ENCODE measurements around the gene FGF12.
"Not testable (repeated sequence)": the region's sequence is repeated elsewhere in the genome, so short reads cannot be mapped to it uniquely, and the experiment has no call there.

The FGF12 gene

DNA sequence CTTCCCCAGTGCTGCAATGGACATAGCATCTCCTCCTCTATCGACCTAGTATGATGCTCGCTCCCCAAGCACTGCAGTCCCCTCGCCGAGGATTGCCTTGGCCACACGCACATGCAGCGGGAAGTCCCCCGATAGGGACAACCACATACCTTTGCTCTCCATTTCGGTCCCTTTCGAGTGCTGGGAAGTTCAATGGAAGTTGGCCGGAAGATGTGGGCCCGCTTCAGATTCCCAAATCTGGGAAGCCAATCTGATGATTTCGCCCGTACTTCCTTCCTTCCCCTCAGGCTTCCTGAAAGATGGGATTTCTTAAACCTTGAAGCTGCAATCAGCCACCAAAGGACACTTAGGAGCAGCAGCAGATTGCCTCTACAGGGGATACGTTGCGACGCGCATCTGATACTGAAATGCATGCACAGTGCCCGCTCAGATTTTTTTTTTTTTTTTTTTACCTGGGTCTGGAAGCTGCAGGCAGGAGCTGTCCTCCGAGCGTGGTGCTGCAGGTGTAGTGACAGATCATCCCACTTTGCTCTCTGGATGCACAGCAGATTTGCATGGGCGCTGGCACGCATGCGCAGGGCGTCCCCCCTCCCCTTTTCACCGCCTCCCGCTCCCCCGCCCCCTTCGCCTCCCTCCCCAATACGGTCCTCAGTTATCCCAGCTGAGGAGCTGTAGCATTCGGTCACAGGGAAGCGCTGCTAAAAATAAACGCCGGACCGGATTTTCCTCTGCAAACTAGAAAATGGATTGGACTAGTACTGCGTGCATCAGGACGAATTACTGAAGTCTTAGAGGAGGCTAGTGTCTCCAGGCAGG lies at the start of gene FGF12:
Gene FGF12, minus strand, starts transcription at position 510 of the 816 bp plus-strand sequence.
- DNase-seq: no peak

GRCh38 chr3:192774341-192774740 lies 47.0 kb upstream of the FGF12 start:
- not testable (repeated sequence) for DNase-seq

DNA sequence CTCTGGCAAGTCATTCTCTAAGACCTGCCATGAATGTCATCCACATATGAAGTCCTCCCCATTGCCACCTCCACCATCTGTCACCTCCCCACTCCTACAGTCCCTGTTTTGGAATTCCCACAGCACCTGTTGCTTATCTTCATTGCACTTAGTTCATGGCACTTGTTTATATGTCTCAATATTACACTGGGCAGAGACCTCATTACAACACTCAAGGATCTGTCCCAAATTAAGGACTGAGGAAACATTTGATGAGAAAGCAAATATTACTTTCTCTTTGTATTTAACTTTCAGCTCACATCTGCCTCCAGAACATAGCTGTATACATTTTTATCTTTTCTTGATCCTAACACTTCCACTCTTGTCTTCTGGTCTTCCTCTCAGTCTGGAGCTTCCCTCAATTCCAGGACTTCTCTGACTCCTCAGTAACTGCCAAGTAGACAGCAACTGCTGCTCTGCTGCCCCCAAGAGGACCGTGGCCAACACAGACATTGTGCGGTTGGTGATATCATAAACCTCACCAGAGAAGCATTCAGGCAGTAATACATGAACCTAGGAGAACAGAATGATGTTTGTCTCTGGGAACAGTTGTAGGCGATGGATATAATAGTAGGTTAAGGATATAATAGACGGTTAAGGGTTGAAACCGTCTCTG lies 45.0 kb upstream of the FGF12 start:
- no peak for DNase-seq

DNA sequence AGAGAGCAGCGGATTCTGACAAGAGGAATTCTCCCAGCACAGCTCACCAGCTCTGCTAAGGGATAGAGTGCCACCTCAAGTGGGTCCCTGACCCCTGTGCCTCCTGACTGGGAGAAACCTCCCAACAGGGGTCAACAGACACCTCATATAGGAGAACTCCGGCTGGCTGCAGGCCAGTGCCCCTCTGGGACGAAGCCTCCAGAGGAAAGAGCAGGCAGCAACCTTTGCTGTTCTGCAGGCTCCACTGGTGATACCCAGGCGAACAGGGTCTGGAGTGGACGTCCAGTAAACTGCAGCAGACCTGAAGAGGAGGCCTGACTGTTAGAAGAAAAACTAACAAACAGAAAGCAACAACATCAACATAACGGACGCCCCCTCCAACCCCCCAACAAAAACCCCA lies 31.3 kb upstream of the FGF12 start:
- DNase-seq: no peak

GRCh38 chr3:192751148-192751547 lies 23.8 kb upstream of the FGF12 start:
- DNase-seq: no peak

DNA sequence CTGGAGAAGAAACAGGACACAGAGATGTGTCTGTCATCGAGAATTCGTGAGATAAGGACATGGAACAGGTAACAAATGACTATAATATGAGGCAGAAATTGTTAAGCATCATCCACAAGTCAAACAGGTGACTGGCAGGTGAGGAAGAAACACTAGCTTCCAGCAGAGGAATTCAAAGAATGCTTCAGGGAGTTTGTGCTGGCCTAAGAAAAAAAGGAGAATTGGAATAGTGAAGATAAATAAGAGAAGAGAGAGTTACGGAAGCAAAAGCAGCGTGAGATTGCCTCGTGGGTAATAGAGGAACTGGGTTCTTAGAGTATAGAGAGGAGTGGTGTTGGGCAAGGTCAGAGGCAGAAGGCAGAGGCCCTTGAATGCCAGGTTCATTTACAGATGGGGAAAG lies 22.9 kb upstream of the FGF12 start:
- no peak for DNase-seq

DNA sequence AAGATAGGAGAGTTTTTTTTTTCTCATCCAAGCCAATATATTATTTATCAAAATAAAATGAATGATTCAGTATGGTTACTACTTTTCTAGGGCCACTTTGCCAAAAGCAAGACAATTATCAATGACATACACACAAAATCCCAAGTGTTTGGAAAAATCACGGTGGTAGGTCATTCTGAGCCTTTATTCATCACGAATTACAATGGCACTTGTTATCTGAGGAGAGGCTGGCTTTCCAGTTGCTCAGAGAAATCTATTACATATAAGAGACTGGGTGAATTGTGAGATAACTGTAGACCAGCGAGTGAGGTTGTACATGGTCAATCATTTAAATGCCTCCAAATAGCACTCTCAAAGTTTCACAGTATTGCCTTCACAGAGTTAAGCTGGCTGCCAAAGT lies 20.4 kb upstream of the FGF12 start:
- no peak for DNase-seq

- no peak for DNase-seq
These were observed 19.8 kb upstream of the FGF12 start for GRCh38 chr3:192747145-192747544.

DNA sequence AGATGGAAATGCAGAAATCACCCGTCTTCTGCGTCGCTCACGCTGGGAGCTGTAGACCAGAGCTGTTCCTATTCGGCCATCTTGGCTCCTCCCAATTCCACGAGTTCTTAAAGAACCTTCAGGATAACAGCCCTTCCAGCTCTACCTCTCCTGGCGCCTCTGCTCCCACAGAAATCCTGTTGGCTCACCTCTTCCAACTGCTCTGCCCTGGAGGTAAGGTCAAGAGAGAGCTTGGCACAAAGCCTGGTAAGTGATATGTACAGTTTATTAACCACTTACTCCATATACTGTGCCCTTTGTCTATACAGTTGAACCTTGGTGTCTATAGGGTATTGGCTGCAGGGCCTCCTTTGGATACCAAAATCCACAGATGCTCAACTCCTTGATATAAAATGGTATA lies 17.8 kb upstream of the FGF12 start:
- DNase-seq: no peak

DNA sequence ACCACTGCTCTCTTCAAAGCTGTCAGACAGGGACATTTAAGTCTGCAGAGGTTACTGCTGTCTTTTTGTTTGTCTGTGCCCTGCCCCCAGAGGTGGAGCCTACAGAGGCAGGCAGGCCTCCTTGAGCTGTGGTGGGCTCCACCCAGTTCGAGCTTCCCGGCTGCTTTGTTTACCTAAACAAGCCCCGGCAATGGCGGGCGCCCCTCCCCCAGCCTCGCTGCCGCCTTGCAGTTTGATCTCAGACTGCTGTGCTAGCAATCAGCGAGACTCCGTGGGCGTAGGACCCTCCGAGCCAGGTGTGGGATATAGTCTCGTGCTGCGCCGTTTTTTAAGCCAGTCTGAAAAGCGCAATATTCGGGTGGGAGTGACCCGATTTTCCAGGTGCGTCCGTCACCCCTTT lies 17.3 kb upstream of the FGF12 start:
- DNase-seq: not testable (repeated sequence)

- no peak for DNase-seq
These were observed 10.2 kb upstream of the FGF12 start for GRCh38 chr3:192737506-192737905.

GRCh38 chr3:192731233-192731632 lies 3.9 kb upstream of the FGF12 start:
- DNase-seq: no peak

DNA sequence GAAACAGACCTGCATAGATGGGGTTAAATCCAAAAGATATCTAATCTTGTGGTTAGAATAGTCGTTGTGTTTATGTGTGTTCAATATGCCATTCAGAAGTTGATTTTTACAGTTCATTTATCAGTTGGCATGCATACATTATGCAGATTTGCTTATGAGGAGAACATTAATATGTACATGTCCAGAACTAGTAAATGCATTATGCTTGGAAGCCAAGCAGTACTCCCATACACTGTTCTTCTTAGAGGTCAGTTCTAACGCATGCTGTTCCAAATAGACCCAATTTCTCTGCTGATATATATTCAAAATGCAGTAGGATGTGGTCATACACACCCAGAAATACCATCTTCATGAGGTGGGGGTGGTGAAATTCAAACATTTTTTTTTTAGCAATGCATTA lies 956 bp downstream of the FGF12 start:
- no peak for DNase-seq

DNA sequence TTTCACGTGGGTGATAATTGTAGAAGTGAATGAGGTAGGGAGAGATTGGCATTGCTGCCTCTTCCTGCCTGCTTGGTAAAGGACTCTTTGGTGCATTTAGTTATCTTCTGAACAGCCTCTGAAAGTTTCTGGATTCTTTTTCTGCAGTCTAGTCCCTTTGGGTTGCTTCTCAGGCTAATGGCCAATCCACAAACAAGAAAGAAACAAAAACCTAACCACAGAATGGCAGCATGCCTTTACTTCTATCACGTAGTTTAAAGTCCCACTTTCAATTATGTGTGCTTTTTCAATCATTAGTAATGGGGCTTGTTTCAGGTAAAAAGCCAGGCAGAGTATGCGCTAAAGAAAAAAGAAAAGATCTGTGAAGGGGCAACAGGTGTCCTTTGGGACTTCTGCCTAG lies 7.4 kb downstream of the FGF12 start:
- DNase-seq: no peak

- no peak for DNase-seq
These were observed 9.2 kb downstream of the FGF12 start for GRCh38 chr3:192718156-192718555.

GRCh38 chr3:192715126-192715525 lies 12.2 kb downstream of the FGF12 start:
- no peak for DNase-seq

DNA sequence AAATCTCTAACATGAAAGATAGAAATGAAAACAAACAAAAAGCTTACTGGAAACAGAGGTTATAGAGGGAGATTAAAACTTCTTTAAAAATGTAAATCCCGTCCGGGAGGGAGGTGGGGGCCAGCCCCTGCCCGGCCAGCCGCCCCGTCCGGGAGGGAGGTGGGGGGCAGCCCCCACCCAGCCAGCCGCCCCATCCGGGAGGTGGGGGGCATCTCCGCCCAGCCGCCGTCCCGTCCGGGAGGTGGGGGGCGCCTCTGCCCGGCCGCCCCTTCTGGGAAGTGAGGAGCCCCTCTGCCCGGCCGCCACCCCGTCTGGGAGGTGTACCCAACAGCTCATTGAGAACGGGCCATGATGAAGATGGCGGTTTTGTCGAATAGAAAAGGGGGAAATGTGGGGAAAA lies 16.2 kb downstream of the FGF12 start:
- not testable (repeated sequence) for DNase-seq

DNA sequence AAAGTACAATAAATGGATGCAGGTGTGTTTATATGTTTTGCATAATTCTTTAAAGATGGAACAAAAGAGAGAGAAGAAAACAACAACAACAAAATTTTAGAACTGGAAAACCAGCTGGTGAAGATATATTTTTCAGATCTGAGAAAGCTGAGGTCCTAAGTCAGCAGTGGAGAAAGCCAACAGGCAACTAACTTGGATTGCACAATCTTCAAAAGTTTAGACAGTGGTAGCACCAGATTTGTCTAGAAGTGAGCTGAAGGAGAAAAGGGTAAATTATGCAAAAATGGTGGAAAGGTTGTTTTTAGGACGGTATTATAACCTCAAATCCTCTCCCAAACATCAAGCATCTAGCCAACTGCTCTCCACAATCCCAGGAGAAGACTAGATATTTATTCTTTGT lies 17.0 kb downstream of the FGF12 start:
- no peak for DNase-seq

DNA sequence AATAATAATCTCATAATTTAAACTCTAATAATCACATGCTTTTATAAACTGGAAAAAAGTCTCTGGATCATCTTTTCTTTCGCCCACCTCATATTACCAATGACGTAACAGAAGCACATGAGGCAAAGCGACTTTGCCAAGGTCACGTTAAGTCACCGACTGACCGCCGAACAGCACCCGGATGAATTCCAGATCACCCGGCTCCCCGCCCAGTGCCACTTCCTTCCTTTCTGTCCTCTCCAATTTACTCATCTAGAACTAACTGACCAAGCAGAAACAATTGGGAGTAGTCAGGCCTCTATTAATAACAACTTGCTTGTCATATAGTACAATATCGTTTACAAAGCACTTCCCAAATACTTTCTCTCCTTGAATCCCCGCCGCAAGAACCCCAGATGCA lies 21.1 kb downstream of the FGF12 start:
- no peak for DNase-seq

DNA sequence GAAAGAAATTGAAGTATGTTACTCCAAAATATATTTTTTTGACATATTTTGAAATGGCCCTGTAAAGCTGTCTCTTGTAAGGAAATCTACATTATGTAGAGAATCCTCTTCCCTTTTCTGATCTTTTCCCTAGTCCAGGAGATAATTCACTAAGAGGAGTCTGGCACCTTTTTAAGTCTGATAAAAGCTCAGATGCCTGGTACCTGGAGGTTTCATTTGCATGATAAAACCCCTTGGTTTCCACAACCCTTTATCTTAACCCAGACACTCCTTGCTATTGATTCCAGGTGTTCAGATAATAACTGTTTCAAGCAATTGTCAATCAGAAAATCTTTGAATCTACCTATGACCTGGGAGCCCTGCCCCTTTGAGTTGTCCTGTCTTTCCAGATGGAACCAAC lies 26.5 kb downstream of the FGF12 start:
- DNase-seq: no peak

GRCh38 chr3:192696943-192697587 lies 30.3 kb downstream of the FGF12 start:
- DNase-seq: no peak

GRCh38 chr3:192687488-192688152 lies 39.7 kb downstream of the FGF12 start:
- DNase-seq: no peak

DNA sequence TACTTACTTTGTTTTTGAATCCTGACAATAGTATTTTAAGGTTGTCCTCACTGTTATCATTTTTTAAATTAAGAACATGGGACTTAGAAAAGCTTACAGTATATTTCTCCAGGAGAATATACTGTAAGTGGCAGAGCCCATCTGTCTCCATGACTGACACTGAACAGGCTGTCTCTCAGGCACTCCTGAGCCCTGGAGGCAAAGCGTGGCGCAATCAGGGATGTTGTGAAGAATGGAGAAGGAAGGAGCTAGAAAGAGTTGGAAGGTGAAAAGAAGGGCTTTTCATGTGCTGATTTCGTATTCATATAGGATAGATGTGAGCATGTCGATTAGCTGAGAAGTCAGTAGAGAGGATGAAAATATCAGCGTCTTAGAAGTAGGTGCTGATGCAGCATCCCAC lies 41.5 kb downstream of the FGF12 start:
- no peak for DNase-seq

DNA sequence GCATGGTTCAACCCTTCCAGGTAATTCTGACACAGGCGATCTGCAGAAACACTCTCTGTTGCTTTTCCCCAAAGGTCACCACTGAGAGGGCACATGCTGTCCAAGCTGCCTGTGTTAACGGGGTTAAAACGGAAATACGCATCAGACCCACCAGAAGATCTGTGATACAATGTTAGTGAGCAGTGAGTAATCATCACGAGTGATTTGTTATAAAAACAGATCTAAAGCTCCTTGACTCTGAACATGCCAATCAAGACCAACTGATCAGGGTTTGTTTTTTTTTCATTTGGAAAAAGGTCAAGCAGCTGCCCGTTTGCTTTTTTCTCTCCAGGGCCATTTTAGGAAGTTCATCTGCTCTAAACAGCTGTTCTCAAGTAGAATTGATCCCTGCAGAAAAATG lies 43.2 kb downstream of the FGF12 start:
- DNase-seq: no peak
